Endothelial cell of coronary artery (primary cell): ENCODE measurements around the gene LDHAL6A. TPM values are rescaled to one million over a fixed set of nuclear protein-coding genes. Genes with fewer than 3 reads are reported as not detected.

Experiments used
- total RNA-seq: library from RNA; depleted of rRNA; stranded (reverse); fragments of >200 nt; gene quantifications from 2 replicates; pipeline ENCODE4 v1.2.3, GENCODE V29; 2014

LDHAL6A gene
- not detected in 2 replicates for total RNA-seq

DNA sequence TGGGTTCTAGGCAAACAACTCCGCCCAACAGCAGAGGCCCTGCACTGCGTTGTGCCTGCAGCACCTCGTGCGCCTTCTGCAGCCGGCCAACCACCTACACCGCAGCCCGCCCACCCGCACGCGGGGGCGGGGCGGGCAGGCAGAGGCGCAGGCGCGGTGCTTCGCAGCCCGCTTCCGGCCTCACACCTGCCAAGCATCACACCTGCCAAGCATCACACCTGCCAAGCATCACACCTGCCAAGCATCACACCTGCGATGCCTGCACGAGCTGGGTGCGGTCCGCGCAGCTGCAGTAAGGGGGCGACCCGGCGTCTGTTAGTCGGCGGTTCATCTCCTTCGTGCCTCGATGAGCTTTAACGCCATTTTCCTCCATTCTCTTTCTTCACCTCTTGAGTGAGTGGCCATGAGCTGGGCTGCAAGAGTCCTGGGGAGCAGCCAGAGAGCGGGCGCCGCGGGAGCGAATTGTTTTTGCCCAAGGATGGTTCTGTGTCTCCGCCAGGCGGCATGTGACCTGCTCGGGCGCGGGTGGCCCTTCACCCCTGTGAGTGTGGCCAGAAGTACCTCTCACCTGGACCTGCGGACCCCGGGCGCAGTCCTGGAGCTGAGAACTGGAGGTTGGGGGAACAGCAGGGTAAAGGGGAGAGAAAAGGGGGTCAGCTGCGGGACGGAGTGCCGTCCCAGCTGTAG lies at the start of gene LDHAL6A:
Gene LDHAL6A (plus strand): TSS at position 171 of the 687 bp plus-strand sequence. CDS start 825 bp downstream, outside the sequence.

DNA sequence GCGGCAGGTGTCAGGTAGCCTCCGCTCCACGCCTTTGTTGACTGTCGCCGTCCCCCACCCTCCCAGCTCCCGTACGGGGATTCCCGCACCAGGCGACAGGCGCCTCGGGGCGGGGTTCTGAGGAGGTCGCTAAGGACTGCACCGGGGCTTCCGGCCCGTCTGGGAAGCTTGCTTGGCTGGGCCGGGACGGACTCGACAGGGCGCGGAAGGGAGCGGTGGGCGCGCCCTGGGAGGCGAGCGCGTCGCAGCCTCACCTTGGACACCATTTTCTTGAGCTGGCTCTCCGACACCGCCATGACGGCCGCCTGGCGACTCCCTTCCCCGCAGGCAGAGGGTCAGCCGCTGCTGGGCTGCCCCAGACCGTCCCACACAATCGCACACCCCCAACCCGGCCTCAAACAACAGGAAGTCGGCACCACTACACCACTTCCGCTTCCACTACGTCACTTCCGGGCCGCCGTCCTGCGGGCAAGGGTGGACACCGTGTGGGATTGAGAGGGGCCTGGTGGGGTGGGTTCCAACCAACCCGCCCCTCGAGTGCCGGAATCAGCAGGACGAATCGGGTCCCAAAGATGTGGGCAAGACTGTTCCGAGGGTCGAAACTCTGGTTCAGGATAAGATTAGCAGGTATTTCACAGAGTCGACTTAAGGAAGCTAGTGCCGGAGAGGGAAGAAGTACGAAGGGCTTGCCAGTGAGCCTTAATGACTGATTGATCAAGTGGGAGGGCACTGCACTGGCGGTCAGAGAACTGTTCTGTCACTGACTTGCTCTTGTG lies 71.1 kb downstream of the LDHAL6A start, which contains the start of gene TSG101:
Gene TSG101 (minus strand): TSS at position 422 of the 776 bp plus-strand sequence. CDS start 126 bp downstream, at position 296.

Other genes starting within 250 kb of the LDHAL6A start
- not detected in 2 replicates for gene SAA4, start 219.1 kb upstream of the LDHAL6A start, total RNA-seq
- not detected in 2 replicates for gene SAA2, start 207.2 kb upstream of the LDHAL6A start, total RNA-seq
- not detected in 2 replicates for gene SAA1, start 189.6 kb upstream of the LDHAL6A start, total RNA-seq
- gene HPS5, start 133.7 kb upstream of the LDHAL6A start, total RNA-seq = 32.2 and 36.2 TPM in 2 replicates
- gene GTF2H1, start 133.3 kb upstream of the LDHAL6A start, total RNA-seq = 47.4 and 48.7 TPM in 2 replicates
- gene LDHA, start 61.3 kb upstream of the LDHAL6A start, total RNA-seq = 446 and 1,246 TPM in 2 replicates
- gene LDHC, start 43.5 kb upstream of the LDHAL6A start, total RNA-seq = 0.09 and 0.36 TPM in 2 replicates
- 39.4 and 45.8 TPM in 2 replicates for gene TSG101, start 71.1 kb downstream of the LDHAL6A start, total RNA-seq
- gene UEVLD, start 132.9 kb downstream of the LDHAL6A start, total RNA-seq = 19.0 and 19.2 TPM in 2 replicates
- gene MISFA, start 143.9 kb downstream of the LDHAL6A start, total RNA-seq = 0.54 and 1.1 TPM in 2 replicates
- gene SPTY2D1, start 178.5 kb downstream of the LDHAL6A start, total RNA-seq = 11.5 and 13.6 TPM in 2 replicates
- gene TMEM86A, start 242.9 kb downstream of the LDHAL6A start, total RNA-seq = 1.1 and 1.3 TPM in 2 replicates